ENCODE measurements around the gene ERCC6L2.

- TF ChIP-seq RAD21 (conservative IDR thresholded peaks at IDR 0.05 in 1 of 2, IDR thresholded peaks at IDR 0.05 in 1 of 2), result no peak
- TF ChIP-seq KDM5A (IDR thresholded peaks at IDR 0.05), result no peak
- no peak for TF ChIP-seq MAFK (IDR thresholded peaks at IDR 0.05; ENCODE audit: partially characterized antibody)
- no peak for TF ChIP-seq FOSB (CRISPR knock-in tag; IDR thresholded peaks at IDR 0.05)
Measured at GRCh38 chr9:95879591-95879990, 4.1 kb downstream of the ERCC6L2 start.

Data from A549 (cell line).